K562 treated with DMSO at 1 percent for 12 hours (cell line): Measurements from ENCODE around the gene TPSG1. TPM values are rescaled to one million over a fixed set of nuclear protein-coding genes. Genes with fewer than 3 reads are reported as not detected.

Source experiments
- total RNA-seq: library from RNA; unstranded; fragments of 300-600 nt; gene quantifications from 2 replicates; pipeline ENCODE4 v1.2.3, GENCODE V29; 2022; ENCODE audit not compliant: insufficient read depth

Gene TPSG1
- total RNA-seq = not detected in 2 replicates

DNA sequence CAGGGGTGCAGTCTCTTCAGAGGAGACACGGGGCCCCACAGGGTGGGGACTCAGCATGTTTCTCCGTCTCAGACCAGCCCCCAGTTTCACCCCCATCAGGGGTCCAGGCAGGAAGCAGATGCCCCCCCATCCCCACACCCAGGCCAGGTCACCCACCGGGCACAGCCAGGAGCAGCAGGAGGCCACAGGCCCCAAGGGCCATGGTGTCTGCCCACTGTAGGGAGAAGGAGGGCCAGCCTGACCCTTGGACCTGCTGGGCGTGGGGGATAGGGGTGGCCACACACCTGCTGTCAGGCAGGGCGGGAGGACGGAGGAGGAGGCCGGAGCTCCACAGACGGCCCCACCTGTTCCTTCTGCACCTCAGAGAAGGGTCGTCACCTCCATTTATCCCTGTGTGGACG, at the start of gene TPSG1:
Gene TPSG1 (minus strand): TSS at position 218 of the 401 bp plus-strand sequence. CDS start 16 bp downstream, at position 202.

DNA sequence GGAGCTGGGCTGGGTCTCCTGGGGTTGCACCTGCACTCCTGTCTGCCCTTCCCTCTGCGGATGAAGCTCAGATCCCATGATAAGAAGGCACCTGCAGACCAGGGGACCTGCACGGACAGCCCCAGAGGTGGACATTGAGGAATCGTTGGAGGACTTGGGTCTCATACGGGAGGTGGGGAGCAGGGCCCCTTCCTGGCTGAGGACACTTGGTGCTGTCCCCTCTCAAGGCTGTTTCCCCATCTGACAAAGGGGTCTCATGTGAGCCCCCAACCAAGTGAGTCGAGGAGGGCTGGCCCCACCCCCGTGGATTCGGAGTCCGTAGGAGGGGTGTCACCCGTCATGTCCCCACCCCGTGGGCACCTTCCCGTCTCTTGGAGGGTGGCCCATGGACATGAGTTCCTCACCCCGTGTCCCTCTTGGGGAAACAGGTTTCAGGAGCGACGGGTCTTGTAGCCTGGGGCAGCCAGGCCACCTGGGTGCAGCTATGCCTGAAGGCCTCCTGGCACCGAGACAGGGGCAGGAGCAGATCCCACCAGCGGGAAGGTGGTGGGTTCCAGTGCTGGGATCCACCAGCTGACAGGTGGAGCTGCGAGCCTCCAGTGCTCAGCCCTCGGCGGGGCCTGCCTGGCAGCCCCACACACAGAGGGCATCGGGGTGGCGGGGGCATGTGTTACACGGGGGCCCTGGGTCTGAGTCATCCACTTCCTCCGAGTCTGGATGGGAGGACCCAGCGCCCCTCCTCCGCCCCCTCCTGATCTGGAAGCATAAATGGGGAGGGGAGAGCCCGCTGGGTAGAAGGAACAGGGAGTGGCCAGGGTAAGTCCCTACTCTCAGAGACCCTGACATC, 30.4 kb upstream of the TPSG1 start, which contains the start of gene TPSD1:
Gene TPSD1 (plus strand): TSS at position 794 of the 847 bp plus-strand sequence. CDS start 212 bp downstream, outside the sequence.

GRCh38 chr16:1240436-1240835, 15.4 kb upstream of the TPSG1 start, which contains the start of gene TPSAB1:
TPSAB1 (plus strand) TSS chr16:1240705; CDS start chr16:1240939, 234 bp downstream.

GRCh38 chr16:1230084-1230470, 5.0 kb upstream of the TPSG1 start, which contains the start of gene TPSB2:
TPSB2 (minus strand) TSS chr16:1230184; CDS start chr16:1229951, 233 bp downstream.

Other genes with a start within 250 kb of the TPSG1 start
- not detected in 2 replicates for gene SOX8, start 243.5 kb downstream of the TPSG1 start, total RNA-seq
- gene SSTR5, start 152.5 kb downstream of the TPSG1 start, total RNA-seq = not detected in 2 replicates
- not detected in 2 replicates for gene C1QTNF8, start 129.0 kb downstream of the TPSG1 start, total RNA-seq
- 0.42 TPM in 1 of 2 replicates, not detected in the other for gene CACNA1H, start 72.2 kb downstream of the TPSG1 start, total RNA-seq
- not detected in 2 replicates for gene TPSB2, start 4.9 kb upstream of the TPSG1 start, total RNA-seq
- not detected in 2 replicates for gene TPSAB1, start 15.4 kb upstream of the TPSG1 start, total RNA-seq
- not detected in 2 replicates for gene TPSD1, start 30.8 kb upstream of the TPSG1 start, total RNA-seq
- 59.0 and 74.5 TPM in 2 replicates for gene UBE2I, start 84.4 kb upstream of the TPSG1 start, total RNA-seq
- 7.6 and 8.0 TPM in 2 replicates for gene BAIAP3, start 108.4 kb upstream of the TPSG1 start, total RNA-seq
- 70.7 and 83.2 TPM in 2 replicates for gene TSR3, start 126.6 kb upstream of the TPSG1 start, total RNA-seq
- 34.2 and 34.8 TPM in 2 replicates for gene GNPTG, start 126.7 kb upstream of the TPSG1 start, total RNA-seq
- gene UNKL, start 189.4 kb upstream of the TPSG1 start, total RNA-seq = 8.7 and 22.3 TPM in 2 replicates
- gene UQCC4, start 195.5 kb upstream of the TPSG1 start, total RNA-seq = 22.0 and 29.5 TPM in 2 replicates
- gene PERCC1, start 205.8 kb upstream of the TPSG1 start, total RNA-seq = not detected in 2 replicates
- 2.0 and 2.4 TPM in 2 replicates for gene CCDC154, start 219.3 kb upstream of the TPSG1 start, total RNA-seq
- gene CLCN7, start 249.8 kb upstream of the TPSG1 start, total RNA-seq = 93.1 and 166 TPM in 2 replicates